HCT116 (cell line): ENCODE measurements around the gene MCTP2. TPM values are rescaled to one million over a fixed set of nuclear protein-coding genes. Genes with fewer than 3 reads are reported as not detected.

Experiments
- ATAC-seq: fragments of 200-7000 bp; cut with Tn5 transposase; 2 replicates; pipeline ENCODE4 v1.9.1; 2020; ENCODE audit warnings: mild to moderate bottlenecking, moderate library complexity
- BruUV-seq: library from RNA; stranded (reverse); fragments of 400-500 nt; replicated peaks from 2 replicates; lab custom pipeline; 2021; lab: Mats Ljungman, UMichigan
- CTCF ChIA-PET: fragments of 300-600 bp; sonication (Branson Sonifier 250); formaldehyde crosslinking; loops from one replicate; lab custom pipeline; 2021; ENCODE audit warnings: antibody characterized with exemption; lab: Charles Lee
- POLR2A ChIA-PET: fragments of 300-600, 350-600 bp; sonication (Branson Sonifier 250); formaldehyde crosslinking; loops from one replicate; lab custom pipeline; 2021; ENCODE audit warnings: antibody characterized with exemption; lab: Charles Lee
- RAD21 ChIA-PET, 2 experiments: fragments of 300-600 bp; sonication (Branson Sonifier 250); formaldehyde crosslinking; loops; one replicate each; lab custom pipeline; 2023; ENCODE audit warnings: low total read pairs in 2 of 2; ENCODE audit not compliant: uncharacterized antibody in 2 of 2, unreplicated experiment in 2 of 2, low non-redundant PET in 1 of 2; lab: Charles Lee
- DNase-seq: peaks from one replicate; pipeline ENCODE4 v3.0.0-alpha.2; 2010; ENCODE audit warnings: low read depth, low spot score
- H2AFZ ChIP-seq: fragments of 200-600 bp; shearing (Covaris generic), sonication (generic); 2 replicates; pipeline ENCODE4 v1.6.1; 2017; ENCODE audit warnings: low read depth, mixed run types, mixed read lengths, antibody characterized with exemption, low read length; ENCODE audit not compliant: poor library complexity, severe bottlenecking
- H3K27ac ChIP-seq: 2 replicates; pipeline ENCODE4 v1.5.1; 2012; ENCODE audit warnings: low read depth, low read length
- H3K27me3 ChIP-seq: fragments of 200-600 bp; sonication (generic); 2 replicates; pipeline ENCODE4 v1.6.1; 2016; ENCODE audit warnings: mixed run types, low read length, mixed read lengths; ENCODE audit not compliant: insufficient read depth
- H3K36me3 ChIP-seq, 2 experiments: fragments of 200-500 bp in 1 of 2; fragments of 200-600 bp in 1 of 2; sonication (Bioruptor generic) in 1 of 2; sonication (generic) in 1 of 2; 2 replicates each; pipeline versions ENCODE4 v1.5.1 to v1.6.1; 2014 to 2016; ENCODE audit warnings: low read length in 2 of 2, inconsistent platforms in 1 of 2, mixed read lengths in 1 of 2, mixed run types in 1 of 2; ENCODE audit not compliant: insufficient read depth in 2 of 2, control insufficient read depth in 1 of 2
- H3K4me1 ChIP-seq, 2 experiments: fragments of 200-600 bp in 1 of 2; sonication (generic) in 1 of 2; 2 replicates each; pipeline versions ENCODE4 v1.5.1 to v1.6.1; 2012 to 2017; ENCODE audit warnings: low read length in 2 of 2, inconsistent platforms in 1 of 2, mild to moderate bottlenecking in 1 of 2, mixed read lengths in 1 of 2, mixed run types in 1 of 2, moderate library complexity in 1 of 2; ENCODE audit not compliant: insufficient read depth in 2 of 2, control insufficient read depth in 1 of 2
- H3K4me2 ChIP-seq: fragments of 200-600 bp; sonication (generic); 2 replicates; pipeline ENCODE4 v1.6.1; 2017; ENCODE audit warnings: mixed run types, low read length, mixed read lengths
- H3K4me3 ChIP-seq, 2 experiments: fragments of 200-600 bp in 1 of 2; sonication (generic) in 1 of 2; replicated peaks in 1 of 2; 2 replicates each; pipeline ENCODE4 v1.5.1; 2011 to 2016; ENCODE audit warnings: low read length in 2 of 2, control low read depth in 1 of 2, low read depth in 1 of 2, mild to moderate bottlenecking in 1 of 2, mixed read lengths in 1 of 2, mixed run types in 1 of 2
- H3K79me2 ChIP-seq: fragments of 200-600 bp; sonication (generic); 2 replicates; pipeline ENCODE4 v1.6.1; 2017; ENCODE audit warnings: mild to moderate bottlenecking, mixed run types, low read length, moderate library complexity, mixed read lengths; ENCODE audit not compliant: insufficient read depth
- H3K9ac ChIP-seq: fragments of 200-600 bp; sonication (generic); 2 replicates; pipeline ENCODE4 v1.6.1; 2016; ENCODE audit warnings: low read length, mixed read lengths
- H3K9me2 ChIP-seq: fragments of 200-600 bp; sonication (generic), shearing (Covaris generic); 2 replicates; pipeline ENCODE4 v1.6.1; 2017; ENCODE audit warnings: mixed run types, mild to moderate bottlenecking, moderate library complexity; ENCODE audit not compliant: insufficient read depth
- H3K9me3 ChIP-seq, 2 experiments: fragments of 200-500 bp in 1 of 2; fragments of 200-600 bp in 1 of 2; sonication (Bioruptor generic) in 1 of 2; sonication (generic) in 1 of 2; 2 replicates each; pipeline ENCODE4 v1.6.1; 2014 to 2017; ENCODE audit warnings: low read length in 2 of 2, mixed read lengths in 2 of 2, inconsistent platforms in 1 of 2, low read depth in 1 of 2, mild to moderate bottlenecking in 1 of 2, mixed run types in 1 of 2, moderate library complexity in 1 of 2; ENCODE audit not compliant: control insufficient read depth in 1 of 2, insufficient read depth in 1 of 2
- H4K20me1 ChIP-seq: fragments of 200-600 bp; sonication (generic), shearing (Covaris generic); 2 replicates; pipeline ENCODE4 v1.6.1; 2017; ENCODE audit warnings: mixed run types, mild to moderate bottlenecking, moderate library complexity; ENCODE audit not compliant: insufficient read depth
- CBX3 ChIP-seq: IDR thresholded peaks from 2 replicates; pipeline ENCODE4 v1.6.1; 2012; ENCODE audit warnings: low read depth
- EGR1 ChIP-seq: IDR thresholded peaks from 2 replicates; pipeline ENCODE4 v1.6.1; 2012; ENCODE audit warnings: low read depth
- EZH2phosphoT487 ChIP-seq: fragments of 200-600 bp; IDR thresholded peaks from 2 replicates; pipeline ENCODE4 v1.6.1; 2018; ENCODE audit warnings: antibody characterized with exemption, borderline replicate concordance
- FOSL1 ChIP-seq: IDR thresholded peaks from 2 replicates; pipeline ENCODE4 v1.6.1; 2012; ENCODE audit warnings: low read depth
- SIN3A ChIP-seq: IDR thresholded peaks from 2 replicates; pipeline ENCODE4 v1.6.1; 2012; ENCODE audit warnings: low read depth
- intact Hi-C: fragments of 100-400 bp; cut with micrococcal nuclease; formaldehyde crosslinking; loops from 2 replicates; pipeline ENCODE4 v1.10.0; 2022
- total RNA-seq: library from RNA; stranded (reverse); gene quantifications from one replicate; pipeline ENCODE4 v1.2.1, GENCODE V29; 2021; ENCODE audit not compliant: unreplicated experiment
- TF ChIP-seq, protein P1 (sequence below): IDR thresholded peaks from 2 replicates; pipeline ENCODE4 v1.6.1; 2011; ENCODE audit warnings: mild to moderate bottlenecking, low read length, moderate library complexity; ENCODE audit not compliant: insufficient replicate concordance; ENCODE audit errors: extremely low read depth
- TF ChIP-seq, protein P2 (sequence below): IDR thresholded peaks from 2 replicates; pipeline ENCODE4 v1.6.1; 2012

The MCTP2 gene
- total RNA-seq, 1 experiment from 2014 or later, result 12.9 TPM

GRCh38 chr15:94262201-94262600, 30.8 kb downstream of the MCTP2 start (continued):
- TF ChIP-seq FOSL1 (no peak), CBX3 (no peak)

- no peak for TF ChIP-seq EZH2phosphoT487
- no peak for TF ChIP-seq EGR1
- TF ChIP-seq, protein P1, sequence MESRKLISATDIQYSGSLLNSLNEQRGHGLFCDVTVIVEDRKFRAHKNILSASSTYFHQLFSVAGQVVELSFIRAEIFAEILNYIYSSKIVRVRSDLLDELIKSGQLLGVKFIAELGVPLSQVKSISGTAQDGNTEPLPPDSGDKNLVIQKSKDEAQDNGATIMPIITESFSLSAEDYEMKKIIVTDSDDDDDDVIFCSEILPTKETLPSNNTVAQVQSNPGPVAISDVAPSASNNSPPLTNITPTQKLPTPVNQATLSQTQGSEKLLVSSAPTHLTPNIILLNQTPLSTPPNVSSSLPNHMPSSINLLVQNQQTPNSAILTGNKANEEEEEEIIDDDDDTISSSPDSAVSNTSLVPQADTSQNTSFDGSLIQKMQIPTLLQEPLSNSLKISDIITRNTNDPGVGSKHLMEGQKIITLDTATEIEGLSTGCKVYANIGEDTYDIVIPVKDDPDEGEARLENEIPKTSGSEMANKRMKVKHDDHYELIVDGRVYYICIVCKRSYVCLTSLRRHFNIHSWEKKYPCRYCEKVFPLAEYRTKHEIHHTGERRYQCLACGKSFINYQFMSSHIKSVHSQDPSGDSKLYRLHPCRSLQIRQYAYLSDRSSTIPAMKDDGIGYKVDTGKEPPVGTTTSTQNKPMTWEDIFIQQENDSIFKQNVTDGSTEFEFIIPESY, result no peak
- no peak for TF ChIP-seq SIN3A
- no peak for TF ChIP-seq FOSL1
- TF ChIP-seq CBX3, result no peak
- TF ChIP-seq, protein P2, sequence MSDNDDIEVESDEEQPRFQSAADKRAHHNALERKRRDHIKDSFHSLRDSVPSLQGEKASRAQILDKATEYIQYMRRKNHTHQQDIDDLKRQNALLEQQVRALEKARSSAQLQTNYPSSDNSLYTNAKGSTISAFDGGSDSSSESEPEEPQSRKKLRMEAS, result no peak
- Histone ChIP-seq H3K36me3 (no peaks in the 10 kb centered on the region), H3K4me3 (no peak overlapping the region), H3K9ac (no peak overlapping the region), H3K9me2 (no peaks in the 10 kb centered on the region), H3K9me3 (no peaks in the 10 kb centered on the region), H3K27ac (no peak overlapping the region), H3K79me2 (no peaks in the 10 kb centered on the region), H4K20me1 (no peaks in the 10 kb centered on the region), H3K4me2 (no peak overlapping the region), H2AFZ (no peak overlapping the region), H3K27me3 (no peaks in the 10 kb centered on the region), H3K4me1 (no peaks in the 10 kb centered on the region)
- ChIA-PET POLR2A (no interaction called here), RAD21 (no interaction called here), CTCF (no interaction called here)
- ATAC-seq, result no peak
- intact Hi-C loops, result no loop called here
- no peak for DNase-seq
- no TSS peak for BruUV-seq
Measured at GRCh38 chr15:94263341-94264273, 32.2 kb downstream of the MCTP2 start.
